Thoracic aorta (tissue), 2 donors: Measurements from ENCODE around the gene DBNL. TPM values are rescaled to one million over a fixed set of nuclear protein-coding genes. Genes with fewer than 3 reads are reported as not detected.
A peak's percentile ranks its signal among the peaks of the same experiment; 100 is the strongest.

Experiments used
- ATAC-seq: fragments of 150-250 bp; one replicate; pipeline ENCODE4 v1.8.0; 2017; ENCODE audit warnings: low read depth; ENCODE audit not compliant: insufficient number of reproducible peaks, low FRiP score
- DNase-seq: peaks from one replicate; pipeline ENCODE4 v3.0.0-alpha.2; 2020; ENCODE audit warnings: low spot score
- H3K27ac ChIP-seq, 2 donors: fragments of 200-600 bp; sonication (generic); 1 replicate in 1 of 2; 2 replicates in 1 of 2; pipeline ENCODE4 v1.5.1; 2016; ENCODE audit warnings: mild to moderate bottlenecking in 2 of 2, moderate library complexity in 2 of 2
- H3K27me3 ChIP-seq: fragments of 200-600 bp; sonication (generic); replicated peaks from 2 replicates; pipeline ENCODE4 v1.6.0; 2016; ENCODE audit warnings: mild to moderate bottlenecking; ENCODE audit not compliant: insufficient read depth
- H3K36me3 ChIP-seq: fragments of 200-600 bp; sonication (generic); one replicate; pipeline ENCODE4 v1.5.1; 2016
- H3K4me1 ChIP-seq, 2 donors: fragments of 200-600 bp; sonication (generic); 1 replicate in 1 of 2; 2 replicates in 1 of 2; pipeline versions ENCODE4 v1.5.1 to v1.6.0; 2016; ENCODE audit warnings: low read depth in 2 of 2, mild to moderate bottlenecking in 1 of 2; ENCODE audit not compliant: control insufficient read depth in 1 of 2
- H3K4me3 ChIP-seq: fragments of 200-600 bp; sonication (generic); 2 replicates; pipeline ENCODE4 v1.5.1; 2016; ENCODE audit warnings: mild to moderate bottlenecking
- H3K9me3 ChIP-seq: fragments of 200-600 bp; sonication (generic); 2 replicates; pipeline ENCODE4 v1.5.1; 2016
- total RNA-seq, 2 donors: library from RNA; depleted of rRNA; stranded (reverse); fragments of >200 nt; gene quantifications; one replicate each; pipeline versions ENCODE4 v1.1.0 to v1.2.3, GENCODE V29; 2016
- TF ChIP-seq, protein P1 (sequence below): fragments of 200-600 bp; sonication (generic); IDR thresholded peaks from one replicate; pipeline ENCODE4 v1.5.1; 2019; ENCODE audit warnings: antibody characterized with exemption

Gene DBNL
- total RNA-seq, 2 donors from 2014 or later = 148 to 156 TPM

DNA sequence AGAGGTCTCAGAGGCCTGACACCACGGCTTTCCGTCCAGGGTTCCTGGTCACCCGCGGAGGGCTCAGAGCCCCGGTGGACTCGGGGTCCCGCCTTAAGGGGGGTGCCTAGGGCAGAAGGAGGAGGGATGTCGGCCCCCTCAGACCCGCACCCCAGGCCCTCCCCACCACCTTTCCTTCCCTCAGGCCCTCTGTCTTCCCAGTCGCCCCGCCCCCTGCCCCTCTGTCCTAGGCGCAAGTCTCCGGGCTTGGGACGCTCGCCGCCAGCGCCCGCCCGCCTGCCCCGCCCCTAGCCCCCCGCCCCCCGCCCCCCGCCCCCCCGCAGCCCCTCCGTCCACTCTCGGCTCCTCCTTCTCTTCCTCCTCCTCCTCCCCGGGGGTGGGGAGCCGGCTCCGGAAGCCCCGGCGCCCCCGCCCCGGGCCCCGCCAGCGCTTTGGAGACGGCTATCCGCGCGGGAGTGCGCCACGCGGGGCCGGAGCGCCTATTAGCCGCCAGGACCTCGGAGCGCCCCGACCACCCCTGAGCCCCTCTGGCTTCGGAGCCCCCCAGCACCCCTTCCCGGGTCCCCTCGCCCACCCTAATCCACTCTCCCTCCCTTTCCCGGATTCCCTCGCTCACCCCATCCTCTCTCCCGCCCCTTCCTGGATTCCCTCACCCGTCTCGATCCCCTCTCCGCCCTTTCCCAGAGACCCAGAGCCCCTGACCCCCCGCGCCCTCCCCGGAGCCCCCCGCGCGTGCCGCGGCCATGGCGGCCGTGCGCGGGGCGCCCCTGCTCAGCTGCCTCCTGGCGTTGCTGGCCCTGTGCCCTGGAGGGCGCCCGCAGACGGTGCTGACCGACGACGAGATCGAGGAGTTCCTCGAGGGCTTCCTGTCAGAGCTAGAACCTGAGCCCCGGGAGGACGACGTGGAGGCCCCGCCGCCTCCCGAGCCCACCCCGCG lies 59.7 kb downstream of the DBNL start, which contains the start of gene AEBP1:
Gene AEBP1 (plus strand): TSS at position 423 of the 937 bp plus-strand sequence. CDS start 321 bp downstream, at position 744.
- Histone ChIP-seq H3K4me3 (peak within 1 kb of the TSS; percentile 78), H3K9me3 (no peaks in the 10 kb centered on the region), H3K36me3 (peaks cover 18% of the 10 kb centered on the region), H3K27me3 (no peaks in the 10 kb centered on the region), H3K4me1 (peaks cover 50 to 84% of the 10 kb centered on the region in 2 donors), H3K27ac (peak within 1 kb of the TSS; percentile 99 to 100)
- ATAC-seq (no peak), DNase-seq (no peak)
- TF ChIP-seq, protein P1, sequence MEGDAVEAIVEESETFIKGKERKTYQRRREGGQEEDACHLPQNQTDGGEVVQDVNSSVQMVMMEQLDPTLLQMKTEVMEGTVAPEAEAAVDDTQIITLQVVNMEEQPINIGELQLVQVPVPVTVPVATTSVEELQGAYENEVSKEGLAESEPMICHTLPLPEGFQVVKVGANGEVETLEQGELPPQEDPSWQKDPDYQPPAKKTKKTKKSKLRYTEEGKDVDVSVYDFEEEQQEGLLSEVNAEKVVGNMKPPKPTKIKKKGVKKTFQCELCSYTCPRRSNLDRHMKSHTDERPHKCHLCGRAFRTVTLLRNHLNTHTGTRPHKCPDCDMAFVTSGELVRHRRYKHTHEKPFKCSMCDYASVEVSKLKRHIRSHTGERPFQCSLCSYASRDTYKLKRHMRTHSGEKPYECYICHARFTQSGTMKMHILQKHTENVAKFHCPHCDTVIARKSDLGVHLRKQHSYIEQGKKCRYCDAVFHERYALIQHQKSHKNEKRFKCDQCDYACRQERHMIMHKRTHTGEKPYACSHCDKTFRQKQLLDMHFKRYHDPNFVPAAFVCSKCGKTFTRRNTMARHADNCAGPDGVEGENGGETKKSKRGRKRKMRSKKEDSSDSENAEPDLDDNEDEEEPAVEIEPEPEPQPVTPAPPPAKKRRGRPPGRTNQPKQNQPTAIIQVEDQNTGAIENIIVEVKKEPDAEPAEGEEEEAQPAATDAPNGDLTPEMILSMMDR = no peak

DNA sequence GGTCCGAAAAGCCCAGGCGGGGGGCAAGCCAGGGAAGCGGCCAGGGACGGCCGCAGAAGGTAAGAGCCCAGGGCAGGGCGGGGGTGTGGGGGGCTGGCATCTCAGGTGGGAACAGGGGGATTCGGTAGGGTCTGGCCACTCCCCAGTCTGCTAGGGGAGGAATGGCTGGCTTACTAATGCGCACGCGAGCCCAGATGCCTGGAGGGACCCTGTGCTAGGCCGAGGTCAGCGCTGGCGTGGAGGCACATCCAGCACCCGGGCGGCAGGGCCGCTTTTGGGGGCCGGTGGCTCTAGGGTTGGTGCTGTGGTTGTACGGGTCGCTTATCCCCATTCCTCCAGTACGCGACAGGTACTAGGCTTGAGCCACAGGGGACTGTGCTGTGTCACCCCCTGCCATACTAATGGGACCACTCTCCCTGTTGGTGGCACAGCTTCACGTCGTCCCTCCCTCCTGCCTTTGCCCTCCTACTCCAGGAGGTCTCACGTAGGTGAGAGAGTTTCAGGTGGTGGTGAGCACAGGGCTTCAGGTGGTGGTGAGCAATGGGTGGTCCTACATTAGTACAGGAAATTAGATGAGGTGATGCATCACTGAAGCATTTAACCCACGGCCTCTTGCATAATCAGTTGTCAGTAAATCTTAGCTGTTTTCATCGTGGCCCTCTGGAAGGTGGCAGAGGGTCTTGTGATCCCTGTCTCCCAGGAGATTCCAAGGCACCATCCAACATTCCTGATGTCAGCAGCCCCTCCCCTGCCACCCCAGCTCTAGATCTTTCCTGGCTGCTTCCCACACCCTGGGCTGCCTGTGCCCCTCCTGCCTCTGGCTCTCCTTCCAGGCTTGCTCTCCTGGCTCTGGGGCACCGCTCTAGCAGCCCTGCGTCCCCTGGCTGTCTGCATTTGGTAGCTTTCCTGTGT lies 60.6 kb downstream of the DBNL start:
- Histone ChIP-seq H3K4me3 (peak overlapping the region; percentile 78), H3K36me3 (peaks cover 27% of the 10 kb centered on the region), H3K9me3 (no peaks in the 10 kb centered on the region), H3K27ac (peak overlapping the region; percentile 99 to 100), H3K4me1 (peaks cover 47 to 84% of the 10 kb centered on the region in 2 donors), H3K27me3 (no peaks in the 10 kb centered on the region)
- TF ChIP-seq, protein P1 = no peak
- DNase-seq = no peak
- peak; percentile 21 for ATAC-seq

DNA sequence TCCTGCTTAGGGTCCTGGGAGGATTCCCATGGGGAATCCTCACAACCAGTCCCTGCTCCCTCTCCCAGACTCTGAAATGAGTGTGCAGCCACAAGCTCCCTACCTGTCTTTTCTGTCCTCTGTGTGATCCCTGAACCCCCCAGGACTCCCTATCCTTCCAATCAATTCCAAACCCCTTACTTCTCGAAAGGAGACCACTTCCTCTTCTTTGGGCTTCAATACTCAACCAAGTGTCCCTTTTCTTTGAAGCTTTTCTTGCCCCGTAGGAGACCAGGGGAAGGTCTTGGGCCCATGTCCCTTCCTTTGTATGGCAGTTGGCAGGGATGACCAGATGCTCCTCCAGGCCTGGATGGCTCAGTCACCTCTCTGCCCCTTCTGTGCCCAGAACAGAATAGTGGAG lies 61.3 kb downstream of the DBNL start:
- ATAC-seq (no peak), DNase-seq (no peak)
- peak overlapping the region; percentile 99 to 100 for H3K27ac ChIP-seq
- H3K4me1 ChIP-seq = peaks cover 47 to 84% of the 10 kb centered on the region in 2 donors
- TF ChIP-seq, protein P1 = no peak
- H3K4me3 ChIP-seq = peak overlapping the region; percentile 78
- no peaks in the 10 kb centered on the region for H3K9me3 ChIP-seq
- peaks cover 34% of the 10 kb centered on the region for H3K36me3 ChIP-seq
- no peaks in the 10 kb centered on the region for H3K27me3 ChIP-seq

DNA sequence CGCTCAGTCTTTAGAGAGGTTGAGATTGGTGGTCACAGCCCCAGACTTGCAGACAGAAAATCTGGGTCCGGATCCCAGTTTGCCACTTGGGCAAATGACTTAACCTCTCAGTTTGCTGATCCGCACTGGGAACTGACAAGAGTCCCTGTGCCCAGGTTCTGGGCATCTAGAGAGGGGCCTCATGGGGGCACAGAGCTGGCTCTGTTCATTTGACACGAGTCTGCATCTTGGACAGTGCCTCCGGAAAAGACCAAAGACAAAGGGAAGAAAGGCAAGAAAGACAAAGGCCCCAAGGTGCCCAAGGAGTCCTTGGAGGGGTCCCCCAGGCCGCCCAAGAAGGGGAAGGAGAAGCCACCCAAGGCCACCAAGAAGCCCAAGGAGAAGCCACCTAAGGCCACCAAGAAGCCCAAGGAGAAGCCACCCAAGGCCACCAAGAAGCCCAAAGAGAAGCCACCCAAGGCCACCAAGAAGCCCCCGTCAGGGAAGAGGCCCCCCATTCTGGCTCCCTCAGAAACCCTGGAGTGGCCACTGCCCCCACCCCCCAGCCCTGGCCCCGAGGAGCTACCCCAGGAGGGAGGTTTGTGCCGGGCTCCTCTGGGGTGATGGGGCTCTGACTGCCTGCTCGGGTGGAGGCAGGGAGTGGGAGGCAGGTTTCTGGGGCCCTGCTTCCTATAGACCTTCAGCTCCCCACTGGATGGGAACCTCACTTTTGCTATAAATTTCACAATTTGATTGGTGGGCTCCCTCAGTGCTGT lies 62.0 kb downstream of the DBNL start:
- peaks cover 41% of the 10 kb centered on the region for H3K36me3 ChIP-seq
- no peaks in the 10 kb centered on the region for H3K9me3 ChIP-seq
- DNase-seq (no peak), ATAC-seq (no peak)
- peak overlapping the region; percentile 99 to 100 for H3K27ac ChIP-seq
- TF ChIP-seq, protein P1 = no peak
- no peaks in the 10 kb centered on the region for H3K27me3 ChIP-seq
- peaks cover 43 to 84% of the 10 kb centered on the region in 2 donors for H3K4me1 ChIP-seq
- peak overlapping the region; percentile 78 for H3K4me3 ChIP-seq
